Progenitor cell of endocrine pancreas (in vitro differentiated cells): Measurements from ENCODE around the gene CPLX1. TPM values are rescaled to one million over a fixed set of nuclear protein-coding genes. Genes with fewer than 3 reads are reported as not detected.

Experiments
- DNase-seq: peaks from one replicate; pipeline ENCODE4 v3.0.0; 2021; ENCODE audit warnings: low spot score; ENCODE audit not compliant: unreplicated experiment
- H3K27ac Mint-ChIP-seq: 2 replicates; pipeline ENCODE4 v1.8.0; 2021; ENCODE audit warnings: mild to moderate bottlenecking, moderate library complexity, mixed read lengths
- H3K27me3 Mint-ChIP-seq: 2 replicates; pipeline ENCODE4 v1.8.0; 2021; ENCODE audit warnings: mixed read lengths
- H3K36me3 Mint-ChIP-seq: 2 replicates; pipeline ENCODE4 v1.8.0; 2022; ENCODE audit warnings: mixed read lengths; ENCODE audit not compliant: insufficient read depth
- H3K4me1 Mint-ChIP-seq: 2 replicates; pipeline ENCODE4 v1.8.0; 2021; ENCODE audit warnings: low read depth, mixed read lengths
- H3K4me3 Mint-ChIP-seq: 2 replicates; pipeline ENCODE4 v1.8.0; 2021; ENCODE audit warnings: low read depth, mild to moderate bottlenecking, moderate library complexity, mixed read lengths
- H3K9me3 Mint-ChIP-seq: 2 replicates; pipeline ENCODE4 v1.8.0; 2021; ENCODE audit warnings: low read depth, mixed read lengths
- total RNA-seq: library from RNA; stranded (reverse); gene quantifications from 2 replicates; pipeline ENCODE4 v1.2.1, GENCODE V29; 2021
- TF ChIP-seq, protein P1 (sequence below): fragments of 200-600 bp; sonication (generic); IDR thresholded peaks from one replicate; pipeline ENCODE4 v1.5.0; 2021; ENCODE audit warnings: antibody characterized with exemption, mild to moderate bottlenecking; ENCODE audit not compliant: unreplicated experiment

CPLX1 gene
- total RNA-seq, 1 donor from 2014 or later = 1.4 TPM

GRCh38 chr4:821181-821591 lies 4.7 kb downstream of the CPLX1 start:
- no peaks in the 10 kb centered on the region for H3K4me1 Mint-ChIP-seq
- H3K27me3 Mint-ChIP-seq = peaks cover 66% of the 10 kb centered on the region
- no peaks in the 10 kb centered on the region for H3K9me3 Mint-ChIP-seq
- no peaks in the 10 kb centered on the region for H3K36me3 Mint-ChIP-seq
- no peak overlapping the region for H3K27ac Mint-ChIP-seq
- H3K4me3 Mint-ChIP-seq = no peak overlapping the region
- no peak for DNase-seq
- TF ChIP-seq, protein P1, sequence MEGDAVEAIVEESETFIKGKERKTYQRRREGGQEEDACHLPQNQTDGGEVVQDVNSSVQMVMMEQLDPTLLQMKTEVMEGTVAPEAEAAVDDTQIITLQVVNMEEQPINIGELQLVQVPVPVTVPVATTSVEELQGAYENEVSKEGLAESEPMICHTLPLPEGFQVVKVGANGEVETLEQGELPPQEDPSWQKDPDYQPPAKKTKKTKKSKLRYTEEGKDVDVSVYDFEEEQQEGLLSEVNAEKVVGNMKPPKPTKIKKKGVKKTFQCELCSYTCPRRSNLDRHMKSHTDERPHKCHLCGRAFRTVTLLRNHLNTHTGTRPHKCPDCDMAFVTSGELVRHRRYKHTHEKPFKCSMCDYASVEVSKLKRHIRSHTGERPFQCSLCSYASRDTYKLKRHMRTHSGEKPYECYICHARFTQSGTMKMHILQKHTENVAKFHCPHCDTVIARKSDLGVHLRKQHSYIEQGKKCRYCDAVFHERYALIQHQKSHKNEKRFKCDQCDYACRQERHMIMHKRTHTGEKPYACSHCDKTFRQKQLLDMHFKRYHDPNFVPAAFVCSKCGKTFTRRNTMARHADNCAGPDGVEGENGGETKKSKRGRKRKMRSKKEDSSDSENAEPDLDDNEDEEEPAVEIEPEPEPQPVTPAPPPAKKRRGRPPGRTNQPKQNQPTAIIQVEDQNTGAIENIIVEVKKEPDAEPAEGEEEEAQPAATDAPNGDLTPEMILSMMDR = no peak

DNA sequence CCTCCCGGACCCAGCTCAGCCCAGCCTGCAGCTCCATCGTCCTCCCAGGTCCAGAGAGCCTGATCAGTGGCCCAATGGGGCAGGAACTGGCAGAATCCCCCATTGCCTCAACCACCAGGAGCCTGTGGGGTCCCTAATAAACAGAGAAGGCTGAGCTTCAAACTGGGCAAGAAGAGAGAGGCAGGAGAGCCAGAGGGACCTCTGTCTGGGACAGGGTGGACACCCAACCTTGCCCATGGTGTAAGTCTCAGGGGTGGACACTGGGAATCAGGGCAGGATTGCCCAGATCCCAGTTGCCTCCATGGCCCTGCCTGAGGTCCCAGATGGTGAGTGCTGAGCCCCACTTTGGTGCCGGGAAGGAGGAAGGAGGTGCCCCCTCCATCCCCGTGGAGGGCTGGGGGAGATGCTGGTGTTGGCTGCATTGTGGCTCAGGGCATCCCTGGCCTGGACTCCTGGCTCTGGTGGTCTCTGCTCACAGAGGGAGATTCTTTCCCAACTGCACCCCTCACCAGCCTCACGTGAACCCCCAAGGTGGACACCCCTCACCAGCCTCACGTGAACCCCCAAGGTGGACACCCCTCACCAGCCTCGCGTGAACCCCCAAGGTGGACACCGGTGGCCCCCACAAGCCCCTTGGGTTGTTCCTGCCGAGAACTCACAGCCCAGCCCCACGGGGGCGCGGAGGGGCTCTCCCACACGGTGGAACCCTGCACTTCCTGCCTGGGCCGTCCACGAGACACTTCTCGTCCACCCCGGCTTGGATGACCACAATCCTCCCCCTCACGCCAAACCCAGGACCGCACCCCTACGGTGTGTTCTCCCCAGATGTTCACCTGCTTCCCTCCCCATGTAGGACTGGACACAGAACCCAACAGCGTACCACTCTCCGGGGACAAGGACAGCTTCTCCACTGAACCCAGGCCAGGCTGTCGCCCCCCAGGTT lies 5.4 kb downstream of the CPLX1 start:
- no peak overlapping the region for H3K4me3 Mint-ChIP-seq
- no peak overlapping the region for H3K27ac Mint-ChIP-seq
- no peak for DNase-seq
- H3K36me3 Mint-ChIP-seq = no peaks in the 10 kb centered on the region
- H3K27me3 Mint-ChIP-seq = peaks cover 68% of the 10 kb centered on the region
- H3K4me1 Mint-ChIP-seq = peaks cover 5% of the 10 kb centered on the region
- TF ChIP-seq, protein P1 = no peak
- no peaks in the 10 kb centered on the region for H3K9me3 Mint-ChIP-seq

DNA sequence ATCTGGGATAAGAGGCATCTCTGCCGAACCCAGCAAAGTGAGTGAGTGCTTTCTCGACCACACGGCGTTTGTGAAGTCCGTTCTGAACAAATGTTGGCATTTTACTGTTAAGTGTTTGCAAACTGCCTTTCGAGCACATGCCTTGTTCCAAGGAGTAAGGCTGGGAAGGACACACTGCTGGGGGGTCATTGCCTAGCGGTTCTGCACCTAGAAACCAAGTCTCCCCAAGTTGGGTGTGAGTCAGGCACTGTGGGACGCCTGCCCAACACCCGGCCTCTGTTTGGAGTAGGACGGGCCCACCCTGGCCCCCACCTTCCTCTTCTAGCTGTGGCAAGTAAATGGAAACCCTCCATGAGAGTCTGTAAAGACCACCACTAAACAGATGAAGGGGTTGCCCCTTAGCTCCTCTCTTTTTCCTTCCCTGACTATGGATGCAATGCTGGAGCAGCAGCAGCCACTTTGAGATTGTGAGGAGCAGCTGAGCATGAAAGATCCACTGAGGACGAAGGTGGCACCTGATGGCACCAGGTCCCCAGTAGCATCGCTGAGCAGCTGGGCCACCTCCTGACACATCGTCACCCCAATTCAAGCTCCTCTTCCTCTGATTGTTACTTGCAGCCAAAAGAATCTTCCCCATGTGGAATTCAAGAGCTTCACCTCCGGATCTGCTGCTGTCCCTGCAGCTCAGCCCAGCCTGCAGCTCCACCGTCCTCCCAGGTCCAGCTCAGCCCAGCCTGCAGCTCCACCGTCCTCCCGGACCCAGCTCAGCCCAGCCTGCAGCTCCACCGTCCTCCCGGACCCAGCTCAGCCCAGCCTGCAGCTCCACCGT lies 6.3 kb downstream of the CPLX1 start:
- TF ChIP-seq, protein P1 = no peak
- peaks cover 8% of the 10 kb centered on the region for H3K4me1 Mint-ChIP-seq
- peaks cover 68% of the 10 kb centered on the region for H3K27me3 Mint-ChIP-seq
- no peak overlapping the region for H3K27ac Mint-ChIP-seq
- no peaks in the 10 kb centered on the region for H3K36me3 Mint-ChIP-seq
- no peak for DNase-seq
- H3K4me3 Mint-ChIP-seq = no peak overlapping the region
- H3K9me3 Mint-ChIP-seq = no peaks in the 10 kb centered on the region

- peaks cover 9% of the 10 kb centered on the region for H3K4me1 Mint-ChIP-seq
- no peaks in the 10 kb centered on the region for H3K9me3 Mint-ChIP-seq
- H3K27ac Mint-ChIP-seq = no peak overlapping the region
- no peaks in the 10 kb centered on the region for H3K36me3 Mint-ChIP-seq
- H3K27me3 Mint-ChIP-seq = peaks cover 69% of the 10 kb centered on the region
- no peak for DNase-seq
- H3K4me3 Mint-ChIP-seq = no peak overlapping the region
- TF ChIP-seq, protein P1 = no peak
These were observed 7.6 kb downstream of the CPLX1 start for GRCh38 chr4:818106-818921.
